ENCODE measurements around the gene NAA38.

Gene NAA38

GRCh38 chr17:7833795-7834541 lies 23.4 kb downstream of the NAA38 start, which contains the start of gene KDM6B:
Gene KDM6B (plus strand): TSS chr17:7834217. CDS start chr17:7845555, 11,338 bp downstream.
- peak within 1 kb of the TSS; percentile 78; the same call in 1 of the 2 replicates for H3K27ac ChIP-seq
- H3K4me3 ChIP-seq, result peak within 1 kb of the TSS; percentile 82
- DNase-seq (ENCODE audit: low read depth, low spot score), result no peak
- no peaks in the 10 kb centered on the region for H3K36me3 ChIP-seq (ENCODE audit: insufficient read depth, low read length)
- peak within 1 kb of the TSS; percentile 3 for H3K9ac ChIP-seq (ENCODE audit: insufficient read length)
- no peaks in the 10 kb centered on the region for H3K9me3 ChIP-seq (ENCODE audit: low read depth, low read length)
- TF ChIP-seq POLR2AphosphoS5 (IDR thresholded peaks at IDR 0.05; ENCODE audit: borderline replicate concordance, low read depth, low read length) (no peak), EZH2 (IDR thresholded peaks at IDR 0.05) (no peak), FOXP2 (optimal IDR thresholded peaks at IDR 0.05; ENCODE audit: control extremely low read depth, extremely low read length, insufficient read depth) (no peak)

GRCh38 chr17:7833011-7833794 lies 24.2 kb downstream of the NAA38 start:
- peak overlapping the region; percentile 3 for H3K9ac ChIP-seq (ENCODE audit: insufficient read length)
- TF ChIP-seq POLR2AphosphoS5 (IDR thresholded peaks at IDR 0.05; ENCODE audit: borderline replicate concordance, low read depth, low read length) (no peak), EZH2 (IDR thresholded peaks at IDR 0.05) (no peak), FOXP2 (optimal IDR thresholded peaks at IDR 0.05; ENCODE audit: control extremely low read depth, extremely low read length, insufficient read depth) (no peak)
- no peak for DNase-seq (ENCODE audit: low read depth, low spot score)
- H3K36me3 ChIP-seq (ENCODE audit: insufficient read depth, low read length), result no peaks in the 10 kb centered on the region
- H3K4me3 ChIP-seq, result peak overlapping the region; percentile 82
- H3K27ac ChIP-seq, result no peak overlapping the region
- no peaks in the 10 kb centered on the region for H3K9me3 ChIP-seq (ENCODE audit: low read depth, low read length)

DNA sequence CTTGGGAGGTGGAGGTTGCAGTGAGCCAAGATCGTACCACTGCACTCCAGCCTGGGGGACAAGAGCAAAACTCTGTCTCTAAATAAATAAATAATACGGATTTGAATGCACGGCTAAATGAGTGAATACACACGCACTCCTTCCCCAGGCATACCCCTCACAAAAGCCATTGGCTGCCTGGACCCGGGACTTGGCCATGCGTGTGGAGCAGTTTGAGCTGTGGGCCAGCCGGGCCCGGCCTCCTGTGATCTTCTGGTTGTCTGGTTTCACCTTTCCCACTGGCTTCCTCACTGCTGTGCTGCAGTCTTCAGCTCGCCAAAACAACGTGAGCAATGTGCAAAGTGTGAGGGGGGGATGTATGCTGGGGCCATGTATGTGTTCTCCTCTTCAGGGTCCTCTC lies 24.9 kb downstream of the NAA38 start:
- Histone ChIP-seq H3K36me3 (ENCODE audit: insufficient read depth, low read length) (no peaks in the 10 kb centered on the region), H3K9ac (ENCODE audit: insufficient read length) (no peak overlapping the region), H3K27ac (no peak overlapping the region), H3K4me3 (no peak overlapping the region), H3K9me3 (ENCODE audit: low read depth, low read length) (no peaks in the 10 kb centered on the region)
- TF ChIP-seq FOXP2 (optimal IDR thresholded peaks at IDR 0.05; ENCODE audit: control extremely low read depth, extremely low read length, insufficient read depth), result no peak
- no peak for DNase-seq (ENCODE audit: low read depth, low spot score)

GRCh38 chr17:7831233-7831632 lies 26.1 kb downstream of the NAA38 start:
- Histone ChIP-seq H3K27ac (no peak overlapping the region), H3K4me3 (no peak overlapping the region), H3K36me3 (ENCODE audit: insufficient read depth, low read length) (no peaks in the 10 kb centered on the region), H3K9ac (ENCODE audit: insufficient read length) (no peak overlapping the region), H3K9me3 (ENCODE audit: low read depth, low read length) (no peaks in the 10 kb centered on the region)
- TF ChIP-seq EZH2 (IDR thresholded peaks at IDR 0.05), result no peak
- no peak for TF ChIP-seq POLR2AphosphoS5 (IDR thresholded peaks at IDR 0.05; ENCODE audit: borderline replicate concordance, low read depth, low read length)
- no peak for TF ChIP-seq FOXP2 (optimal IDR thresholded peaks at IDR 0.05; ENCODE audit: control extremely low read depth, extremely low read length, insufficient read depth)
- DNase-seq (ENCODE audit: low read depth, low spot score), result no peak

GRCh38 chr17:7830616-7831015 lies 26.7 kb downstream of the NAA38 start:
- Histone ChIP-seq H3K9ac (ENCODE audit: insufficient read length) (no peak overlapping the region), H3K27ac (no peak overlapping the region), H3K36me3 (ENCODE audit: insufficient read depth, low read length) (no peaks in the 10 kb centered on the region), H3K9me3 (ENCODE audit: low read depth, low read length) (no peaks in the 10 kb centered on the region), H3K4me3 (no peak overlapping the region)
- TF ChIP-seq POLR2AphosphoS5 (IDR thresholded peaks at IDR 0.05; ENCODE audit: borderline replicate concordance, low read depth, low read length) (no peak), EZH2 (IDR thresholded peaks at IDR 0.05) (no peak), FOXP2 (optimal IDR thresholded peaks at IDR 0.05; ENCODE audit: control extremely low read depth, extremely low read length, insufficient read depth) (no peak)
- DNase-seq (ENCODE audit: low read depth, low spot score), result no peak

- no peak for TF ChIP-seq FOXP2 (optimal IDR thresholded peaks at IDR 0.05; ENCODE audit: control extremely low read depth, extremely low read length, insufficient read depth)
- TF ChIP-seq POLR2AphosphoS5 (IDR thresholded peaks at IDR 0.05; ENCODE audit: borderline replicate concordance, low read depth, low read length), result no peak
- TF ChIP-seq EZH2 (IDR thresholded peaks at IDR 0.05), result no peak
- Histone ChIP-seq H3K36me3 (ENCODE audit: insufficient read depth, low read length) (no peaks in the 10 kb centered on the region), H3K9me3 (ENCODE audit: low read depth, low read length) (no peaks in the 10 kb centered on the region), H3K4me3 (no peak overlapping the region), H3K27ac (no peak overlapping the region), H3K9ac (ENCODE audit: insufficient read length) (peak overlapping the region; percentile 22)
- DNase-seq (ENCODE audit: low read depth, low spot score), result no peak
Measured at GRCh38 chr17:7825206-7825990, 32.0 kb downstream of the NAA38 start.

- Histone ChIP-seq H3K4me3 (no peak overlapping the region), H3K36me3 (ENCODE audit: insufficient read depth, low read length) (no peaks in the 10 kb centered on the region), H3K9ac (ENCODE audit: insufficient read length) (no peak overlapping the region), H3K27ac (no peak overlapping the region), H3K9me3 (ENCODE audit: low read depth, low read length) (no peaks in the 10 kb centered on the region)
- DNase-seq (ENCODE audit: low read depth, low spot score), result no peak
- TF ChIP-seq FOXP2 (optimal IDR thresholded peaks at IDR 0.05; ENCODE audit: control extremely low read depth, extremely low read length, insufficient read depth) (no peak), POLR2AphosphoS5 (IDR thresholded peaks at IDR 0.05; ENCODE audit: borderline replicate concordance, low read depth, low read length) (no peak), EZH2 (IDR thresholded peaks at IDR 0.05) (no peak)
Measured at GRCh38 chr17:7824021-7824924, 33.1 kb downstream of the NAA38 start.
